HG03025 (cell line): ENCODE measurements around the gene NOVA2.

Experiments used
- ATAC-seq: cut with Tn5 transposase; IDR thresholded peaks from one replicate; pipeline ENCODE4 v1.9.1; 2021; ENCODE audit warnings: mild to moderate bottlenecking, moderate library complexity; ENCODE audit not compliant: unreplicated experiment, low FRiP score

Gene NOVA2

DNA sequence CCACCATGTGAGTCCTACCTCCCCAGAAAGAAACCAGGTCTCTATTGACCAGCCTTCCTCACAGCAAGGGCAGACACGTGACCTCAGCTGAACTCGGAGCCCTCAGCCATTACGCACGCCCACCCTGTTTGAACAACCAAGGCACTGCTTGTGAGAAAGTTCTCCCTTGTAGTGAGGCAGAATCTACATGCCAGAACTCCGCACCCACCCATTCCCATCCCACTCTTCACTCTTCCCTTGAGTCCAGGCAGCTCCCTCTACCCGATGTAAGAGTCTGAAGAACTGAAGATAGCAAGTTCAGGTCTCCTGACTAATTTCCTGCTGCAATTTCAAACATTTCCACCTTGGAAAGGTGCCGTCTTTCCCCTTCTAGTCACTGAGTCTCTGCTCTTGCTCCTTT lies 6.4 kb downstream of the NOVA2 start:
- ATAC-seq = no peak

DNA sequence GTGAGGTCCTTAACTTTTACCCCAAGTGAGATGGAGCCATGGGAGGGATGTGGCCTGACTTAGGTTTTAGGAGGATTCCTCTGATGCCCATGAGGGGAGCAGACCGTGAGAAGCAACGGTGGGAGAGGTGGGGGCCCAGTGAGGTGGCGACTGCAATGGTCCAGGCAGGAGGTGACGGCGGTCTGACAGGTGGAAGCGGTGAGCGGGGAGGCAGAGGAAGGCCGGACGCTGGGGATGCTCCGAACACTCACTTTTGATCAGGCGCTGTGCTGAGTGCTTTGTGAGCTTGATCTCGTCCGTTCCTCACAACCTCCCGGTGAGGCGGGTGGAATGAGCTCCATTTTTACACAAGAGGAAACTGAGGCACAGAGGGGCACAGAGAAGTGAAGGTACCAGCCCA lies 11.6 kb downstream of the NOVA2 start:
- no peak for ATAC-seq

DNA sequence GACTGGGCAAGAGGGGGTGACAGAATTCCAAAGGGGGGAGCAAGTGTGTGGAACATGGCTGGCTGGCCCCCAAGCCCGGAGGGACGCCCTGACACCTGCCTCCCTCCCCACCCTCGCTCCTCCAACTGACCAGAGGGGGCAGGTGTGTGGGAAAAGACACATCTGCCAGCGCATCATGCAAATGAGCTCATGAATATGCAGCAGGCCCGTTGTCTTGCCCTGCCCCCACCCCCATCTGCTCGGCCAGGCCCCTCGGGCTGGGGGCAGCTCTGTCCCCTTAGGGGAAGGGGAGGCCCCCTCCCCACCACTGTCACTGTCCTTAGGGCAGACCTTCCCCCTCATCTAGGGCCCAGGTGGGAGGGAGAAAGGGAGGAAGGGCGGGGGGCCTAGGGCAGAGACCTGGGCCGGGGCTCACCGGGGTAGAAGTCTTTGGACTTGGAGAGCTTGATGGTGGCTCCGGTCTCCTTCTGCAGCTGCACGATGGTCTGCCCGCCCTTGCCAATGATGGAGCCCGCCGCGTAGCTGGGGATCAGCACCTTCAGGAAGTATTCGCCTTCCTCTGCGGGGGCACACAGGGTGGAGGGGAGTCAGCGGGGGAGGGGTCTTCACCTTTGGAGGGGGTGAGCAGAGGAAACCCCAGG lies 12.9 kb downstream of the NOVA2 start:
- ATAC-seq = no peak

DNA sequence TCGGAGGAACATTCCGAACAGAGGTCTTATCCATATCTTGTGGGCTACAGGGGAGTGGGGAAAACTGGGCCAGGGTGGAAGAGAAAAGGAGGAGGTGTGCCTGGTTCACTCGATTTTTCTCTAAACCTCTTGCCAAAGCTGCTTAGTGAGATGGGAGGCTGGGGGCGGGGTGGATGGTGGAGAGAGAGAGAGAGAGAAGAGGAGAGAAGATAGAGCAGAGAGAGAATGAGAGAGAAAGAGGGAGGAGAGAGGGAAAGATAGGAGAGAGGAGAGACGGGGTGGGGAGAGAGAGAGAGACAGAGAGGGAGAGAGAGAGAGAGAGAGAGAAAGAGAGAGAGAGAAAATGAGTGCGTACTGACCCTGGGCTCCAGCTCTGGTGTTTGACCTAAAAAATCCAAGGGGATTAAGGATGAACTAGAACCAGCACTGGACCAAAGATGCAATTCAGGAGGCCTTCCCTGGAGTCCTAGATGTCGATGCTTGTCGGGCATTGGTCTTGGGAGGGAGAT lies 14.1 kb downstream of the NOVA2 start:
- ATAC-seq = no peak

DNA sequence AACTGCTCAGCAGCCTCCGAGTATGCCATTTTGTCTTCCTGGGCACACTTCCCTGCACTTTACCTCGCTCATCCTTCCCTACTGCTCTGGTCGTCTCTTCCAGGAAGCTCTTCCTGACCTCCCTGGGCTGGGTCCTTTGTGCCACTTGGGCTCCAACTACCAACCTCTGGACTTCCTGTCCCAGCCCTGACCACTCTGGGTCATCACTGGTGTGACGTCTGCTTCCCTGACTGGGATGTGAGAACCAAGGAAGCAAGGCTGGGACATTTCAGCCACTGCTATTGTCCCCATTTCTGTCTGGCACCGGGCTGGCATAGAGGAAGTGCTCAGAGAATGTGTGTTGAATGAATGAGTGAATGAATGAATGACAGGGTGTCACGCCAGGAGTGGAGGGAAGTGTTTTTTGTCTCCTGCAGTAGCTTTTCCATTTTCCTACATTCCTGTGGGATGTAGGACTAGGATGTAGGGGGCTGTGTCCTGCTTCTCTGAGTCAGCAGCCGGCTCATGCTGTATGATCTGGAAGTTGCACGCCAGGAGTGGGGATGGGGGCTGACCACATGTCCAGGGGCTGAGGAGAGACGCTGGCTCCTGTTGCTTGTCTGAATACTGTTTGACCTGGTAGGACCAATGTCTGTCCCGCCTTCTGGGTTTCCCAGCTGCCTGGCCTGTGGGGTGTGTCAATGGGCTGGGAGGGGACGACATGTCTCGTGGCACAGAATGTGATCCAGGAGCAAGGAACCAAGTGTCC lies 14.7 kb downstream of the NOVA2 start:
- ATAC-seq = no peak

DNA sequence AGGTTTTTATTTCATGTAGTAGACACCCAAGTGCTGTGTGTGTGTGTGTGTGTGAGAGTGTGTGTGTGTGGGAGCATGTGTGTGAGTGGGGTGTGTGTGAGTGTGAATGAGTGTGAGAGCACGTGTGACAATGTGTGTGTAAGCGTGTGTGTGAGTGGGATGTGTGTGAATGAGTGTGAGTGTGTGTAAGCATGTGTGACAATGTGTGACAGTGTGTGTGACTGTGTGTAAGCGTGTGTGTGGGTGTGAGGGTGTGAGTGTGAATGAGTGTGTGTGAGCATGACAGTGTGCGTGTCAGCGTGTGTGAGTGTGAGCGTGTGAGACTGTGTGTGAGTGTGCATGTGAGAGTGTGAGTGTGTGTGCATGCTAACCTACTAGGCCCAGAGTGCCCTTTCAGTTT lies 15.3 kb downstream of the NOVA2 start:
- no peak for ATAC-seq

DNA sequence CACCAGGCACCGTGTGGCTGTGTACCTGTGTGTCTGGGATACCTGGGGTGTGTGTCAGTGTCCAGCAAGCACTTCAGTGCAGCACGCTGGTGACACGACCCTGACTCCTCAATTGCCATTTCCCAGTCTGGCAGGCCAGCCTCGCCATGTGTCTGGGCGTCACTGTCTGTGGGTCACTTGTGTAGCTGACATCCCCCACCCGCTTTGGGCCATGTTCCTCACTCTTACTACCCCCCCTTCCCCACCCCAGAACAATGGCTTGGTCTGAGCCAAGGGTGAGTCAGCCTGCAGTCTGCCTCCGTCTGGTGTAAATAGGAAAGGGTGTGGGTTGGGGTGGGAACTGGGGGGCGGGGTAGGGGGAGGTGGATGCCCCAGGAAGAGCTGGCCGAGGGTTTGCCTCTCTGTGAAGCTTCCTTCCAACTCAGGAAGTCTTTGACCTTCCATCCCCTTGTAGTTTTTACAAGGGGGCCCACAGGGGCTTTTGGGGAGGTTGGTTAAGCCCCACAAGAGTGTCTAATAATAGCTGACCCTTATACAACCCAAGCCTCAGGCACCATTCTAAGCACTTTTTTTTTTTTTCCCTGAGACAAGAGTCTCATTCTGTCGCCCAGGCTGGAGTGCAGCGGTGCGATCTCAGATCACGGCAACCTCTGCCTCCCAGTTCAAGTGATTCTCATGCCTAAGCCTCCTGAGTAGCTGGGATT lies 17.6 kb downstream of the NOVA2 start:
- ATAC-seq = no peak

DNA sequence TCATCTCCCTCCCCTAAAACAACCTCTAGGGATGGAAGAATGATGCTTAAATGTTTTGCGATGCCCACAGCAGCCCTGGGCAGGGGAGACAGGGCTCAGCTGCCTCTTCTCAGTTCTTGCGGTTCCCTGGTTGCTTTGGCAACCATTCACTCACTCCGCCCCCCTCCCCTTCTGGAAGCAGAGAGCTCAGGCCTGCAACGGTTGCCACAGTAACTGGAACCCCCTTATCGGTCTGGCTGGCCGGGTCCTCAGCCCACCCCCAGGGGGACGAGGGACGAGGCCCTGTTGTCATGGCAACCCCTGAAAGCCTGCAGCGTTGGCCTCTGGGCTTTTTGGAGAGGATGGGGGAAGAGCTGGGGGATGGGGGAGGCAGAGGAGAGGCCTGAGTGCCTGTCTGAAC lies 19.5 kb downstream of the NOVA2 start:
- no peak for ATAC-seq

DNA sequence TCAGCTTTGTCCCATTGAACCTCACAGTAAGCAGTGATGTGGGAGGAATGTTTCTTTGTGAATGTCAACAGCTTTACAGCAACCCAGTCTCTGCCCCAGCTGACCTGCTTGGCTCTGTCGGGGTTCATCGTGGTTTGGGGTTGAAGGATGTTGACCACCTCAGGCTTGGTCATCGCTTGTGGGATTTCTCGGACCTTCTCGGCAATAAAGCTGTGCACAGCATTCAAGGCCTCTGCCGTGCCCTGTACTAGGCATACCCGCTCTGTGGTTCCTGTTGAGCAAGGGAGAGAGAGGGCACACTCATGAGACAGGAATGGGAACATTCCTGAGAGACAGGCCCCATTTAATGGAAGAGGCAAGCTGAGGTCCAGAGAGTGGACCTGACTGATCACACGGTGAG lies 20.0 kb downstream of the NOVA2 start:
- no peak for ATAC-seq

DNA sequence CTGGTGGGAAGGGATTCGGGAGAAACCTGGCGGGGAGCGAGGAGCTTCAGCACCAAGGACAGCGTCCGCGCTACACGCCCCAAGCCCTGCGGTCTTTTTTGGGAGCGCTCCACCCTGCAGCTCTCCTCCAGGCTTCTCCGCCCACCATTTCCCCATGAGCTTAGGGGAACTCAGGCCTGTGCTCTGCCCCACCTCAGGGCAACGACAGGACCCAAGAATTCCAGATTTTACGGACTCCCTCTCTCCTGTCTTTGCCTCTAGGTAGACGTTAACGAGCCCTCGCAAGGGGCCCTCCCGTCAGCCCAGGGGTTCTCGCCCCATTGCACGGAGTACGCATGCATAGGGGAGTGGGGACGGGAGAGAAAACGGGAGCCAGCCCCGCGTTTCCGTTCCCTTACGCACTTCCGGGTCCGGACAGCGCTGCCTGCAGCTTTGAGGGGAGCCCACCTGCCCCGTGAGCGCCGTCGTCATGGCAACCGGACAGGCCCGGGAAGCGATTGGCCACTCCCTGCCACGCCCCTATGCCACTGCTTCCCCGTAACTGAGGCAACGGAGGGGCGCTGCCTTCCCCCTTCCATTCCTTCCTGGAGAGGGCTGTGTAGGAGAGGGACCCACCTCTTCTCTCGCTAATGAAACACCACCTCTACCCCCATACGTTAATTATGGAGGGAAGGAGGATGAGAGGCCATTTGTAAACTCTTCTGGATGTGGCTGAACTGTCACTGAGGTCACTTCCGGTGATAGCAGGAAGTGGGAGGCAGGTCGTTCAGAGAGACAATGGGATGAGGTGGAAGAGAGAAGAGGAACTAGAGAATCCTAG lies 20.8 kb downstream of the NOVA2 start:
- ATAC-seq = no peak

DNA sequence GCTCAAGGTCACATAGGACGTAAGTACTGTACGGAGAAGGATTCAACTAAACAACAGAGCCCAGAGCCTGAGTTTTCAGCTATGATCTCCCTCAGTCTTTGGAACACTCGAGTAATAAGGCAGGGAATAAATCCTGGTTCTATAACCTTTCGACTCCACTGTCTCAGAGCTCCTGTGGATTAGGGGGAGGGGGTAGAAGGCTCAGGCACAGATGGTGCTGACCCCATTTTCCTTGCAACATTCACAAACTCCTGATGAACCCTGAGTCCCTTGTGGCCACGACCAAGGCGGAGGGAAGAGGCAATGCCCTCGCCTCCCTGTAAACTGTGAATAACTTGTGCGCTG lies 21.4 kb downstream of the NOVA2 start:
- no peak for ATAC-seq

DNA sequence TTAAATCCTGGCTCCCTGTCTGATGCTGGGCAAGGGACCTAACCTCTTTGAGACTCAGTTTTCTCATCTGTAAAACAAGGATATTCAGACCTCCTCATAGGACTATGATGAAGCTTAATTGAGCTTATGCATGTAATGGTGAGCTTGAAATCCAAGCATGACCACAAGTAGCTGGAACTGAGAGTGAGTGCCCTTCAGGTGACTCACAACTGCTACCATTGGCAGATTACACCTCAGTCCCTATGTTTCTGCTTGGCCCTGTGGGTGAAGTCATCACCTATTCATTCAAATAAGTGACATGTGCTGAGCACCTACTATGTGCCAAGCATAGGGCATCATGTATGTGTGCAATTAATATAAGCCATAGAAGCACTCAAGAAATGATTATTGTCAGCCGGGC lies 25.7 kb downstream of the NOVA2 start:
- no peak for ATAC-seq

DNA sequence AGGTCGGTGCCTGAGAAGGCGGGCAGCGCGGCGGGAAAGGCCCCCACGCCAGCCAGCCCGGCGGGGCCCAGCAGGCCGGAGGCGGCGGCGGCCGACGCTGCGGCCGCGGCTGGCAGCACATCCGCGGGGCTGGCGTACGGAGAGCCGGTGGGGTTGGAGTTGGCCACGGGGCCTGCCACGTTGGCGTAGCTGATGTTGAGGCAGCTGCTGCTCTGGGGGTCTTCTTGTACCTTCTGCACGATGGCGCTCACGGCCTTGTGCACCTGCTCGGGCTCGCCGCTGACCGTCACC lies 33.2 kb downstream of the NOVA2 start:
- no peak for ATAC-seq

DNA sequence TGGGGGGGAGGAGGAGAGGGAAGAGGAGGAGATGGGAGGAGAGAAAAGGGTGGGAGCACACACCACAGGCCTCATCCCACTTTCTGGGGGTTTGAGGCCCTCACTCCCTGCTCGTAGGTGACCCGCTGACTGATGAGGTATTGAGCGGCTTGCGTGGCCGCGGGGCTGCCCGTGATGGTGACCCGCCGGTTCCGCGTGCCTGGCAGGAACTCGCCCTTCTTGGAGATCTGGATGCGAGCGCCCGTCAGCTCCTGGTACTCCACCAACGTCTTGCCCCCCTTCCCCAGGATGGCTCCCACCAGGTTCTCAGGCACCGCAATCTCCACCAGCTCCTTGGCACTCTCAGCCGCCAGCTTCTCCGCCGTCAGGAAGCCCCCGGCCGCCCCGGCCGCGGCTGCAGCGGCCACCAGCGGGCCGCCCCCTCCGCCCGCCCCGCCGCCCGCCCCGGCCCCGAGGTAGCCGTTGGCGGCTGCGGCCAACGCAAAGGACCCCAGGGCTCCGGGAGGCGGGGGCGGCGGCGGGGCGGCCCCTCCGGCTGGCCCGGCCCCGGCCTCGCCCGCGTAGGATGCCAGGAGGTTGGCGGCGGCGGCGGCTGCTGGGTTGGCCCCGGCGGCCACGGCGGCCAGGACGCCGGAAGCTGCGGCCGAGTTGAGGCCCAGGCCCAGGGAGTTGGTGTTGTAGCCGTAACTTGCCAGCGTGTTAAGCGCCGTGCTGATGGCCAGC lies 33.7 kb downstream of the NOVA2 start:
- ATAC-seq = no peak

DNA sequence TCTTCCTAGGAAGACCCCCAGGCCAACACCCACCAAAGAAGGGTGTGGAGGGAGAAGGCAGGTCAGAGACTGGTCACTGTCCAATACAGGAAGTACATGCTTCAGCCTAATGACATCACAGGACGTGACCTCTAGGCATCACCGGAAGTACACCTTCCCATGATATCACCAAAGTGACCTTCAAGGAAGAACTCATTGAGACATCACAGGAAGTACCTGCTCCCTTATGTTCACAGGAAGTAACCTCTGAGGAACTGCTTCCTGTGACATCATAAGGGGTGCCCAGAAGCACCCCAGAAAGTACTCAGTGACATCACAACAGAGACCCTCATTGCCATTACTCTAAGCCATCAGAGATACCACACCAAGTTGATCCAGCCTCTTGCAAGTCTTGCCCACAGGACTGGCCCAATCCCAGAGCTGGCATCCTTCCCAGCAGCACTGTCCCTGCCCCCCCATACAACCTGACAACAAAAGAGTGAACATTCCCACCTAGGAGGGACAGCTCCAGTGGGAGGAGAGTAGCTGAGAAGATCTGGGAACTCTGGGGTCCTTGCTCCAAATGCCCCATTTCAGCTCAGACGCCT lies 34.8 kb downstream of the NOVA2 start:
- ATAC-seq = no peak

DNA sequence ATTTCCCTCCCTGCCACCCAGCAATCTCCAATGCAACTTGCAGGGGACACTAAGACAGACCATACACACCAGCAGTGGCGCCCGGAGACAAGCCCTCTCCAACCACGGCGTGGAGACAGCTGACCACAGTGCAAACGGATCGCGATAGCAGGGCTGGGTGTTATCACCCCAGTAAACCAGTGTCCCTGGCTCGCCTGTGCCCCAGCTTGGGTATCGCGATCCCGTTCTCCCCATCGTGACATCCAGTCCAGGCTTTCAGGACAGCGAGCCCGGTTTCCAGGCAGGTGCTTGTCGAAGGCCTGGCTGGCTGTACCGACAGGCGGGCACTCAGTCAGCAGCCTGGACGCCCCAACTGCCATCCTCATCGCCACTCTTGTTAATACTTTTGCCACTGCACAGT lies 38.4 kb downstream of the NOVA2 start:
- ATAC-seq = no peak

DNA sequence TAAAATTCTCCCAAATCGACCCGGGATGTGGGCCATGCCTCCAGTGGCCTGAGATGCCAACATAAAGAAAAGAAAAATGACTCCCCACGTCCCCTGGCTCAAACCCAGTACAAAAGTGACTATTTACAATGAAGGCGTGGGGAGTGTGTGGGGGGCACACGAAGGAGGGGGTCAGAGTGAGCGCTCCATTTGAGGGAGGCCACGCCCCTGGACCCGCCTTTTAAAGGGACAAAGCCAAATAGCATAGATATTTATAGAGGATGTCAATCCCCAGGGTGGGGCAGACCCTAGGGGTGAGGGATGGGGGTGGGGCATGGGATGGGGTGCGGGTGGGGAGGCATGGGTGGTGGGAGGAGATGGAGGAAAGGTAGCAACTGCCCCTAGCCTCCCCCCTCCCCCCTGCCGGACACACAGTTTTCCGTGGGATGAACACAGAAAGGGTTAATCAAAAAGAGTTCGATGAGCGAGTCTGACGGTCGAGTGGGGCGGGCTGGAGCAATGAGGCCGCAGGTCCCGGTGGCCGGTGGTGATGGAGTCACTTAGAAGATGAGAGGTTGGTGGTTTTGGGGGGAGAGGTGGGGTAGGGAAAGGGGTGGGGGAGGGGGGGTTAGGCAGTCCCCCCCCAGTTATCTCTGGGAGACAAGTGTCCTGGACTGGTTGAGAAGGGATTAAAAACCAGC lies 39.0 kb downstream of the NOVA2 start:
- no peak for ATAC-seq

DNA sequence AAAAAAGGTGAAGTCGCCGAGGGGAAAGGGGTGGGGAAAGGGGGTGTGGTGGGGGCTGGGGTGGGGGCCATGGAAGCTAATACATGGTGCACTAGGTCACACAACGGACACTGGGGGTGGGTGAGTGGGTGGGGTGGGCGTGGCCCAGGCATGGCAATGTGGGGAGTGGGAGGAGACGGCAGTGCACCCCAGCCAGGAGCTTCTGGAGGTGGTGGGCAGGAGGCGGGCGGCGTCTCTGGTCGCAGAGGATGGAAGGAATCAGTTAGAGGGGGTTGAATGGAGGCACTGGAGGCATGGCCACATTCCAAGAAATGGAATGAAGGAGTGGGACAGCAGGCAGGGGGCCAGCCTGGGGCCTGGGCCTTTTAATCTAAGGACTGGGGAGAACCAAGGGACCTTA lies 39.9 kb downstream of the NOVA2 start:
- ATAC-seq = no peak

DNA sequence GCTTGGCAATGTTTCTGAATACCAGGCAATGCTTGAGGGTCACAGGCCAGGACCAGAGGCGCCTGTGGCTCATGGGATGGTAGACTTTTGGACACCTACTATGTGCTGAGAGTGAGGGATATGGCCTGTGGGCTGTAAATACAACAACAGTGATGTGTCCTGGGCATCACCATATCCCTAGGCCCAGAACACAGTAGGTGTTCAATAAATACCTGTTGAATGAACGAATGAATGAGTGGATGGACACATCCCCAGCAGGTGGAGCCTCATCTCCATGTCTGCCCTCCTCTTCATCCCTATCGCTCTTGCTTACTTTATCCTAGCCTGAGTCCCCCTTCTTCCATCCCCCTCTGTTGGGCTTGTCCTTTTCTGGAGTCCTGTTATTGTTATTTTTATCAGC lies 42.6 kb downstream of the NOVA2 start:
- ATAC-seq = no peak

DNA sequence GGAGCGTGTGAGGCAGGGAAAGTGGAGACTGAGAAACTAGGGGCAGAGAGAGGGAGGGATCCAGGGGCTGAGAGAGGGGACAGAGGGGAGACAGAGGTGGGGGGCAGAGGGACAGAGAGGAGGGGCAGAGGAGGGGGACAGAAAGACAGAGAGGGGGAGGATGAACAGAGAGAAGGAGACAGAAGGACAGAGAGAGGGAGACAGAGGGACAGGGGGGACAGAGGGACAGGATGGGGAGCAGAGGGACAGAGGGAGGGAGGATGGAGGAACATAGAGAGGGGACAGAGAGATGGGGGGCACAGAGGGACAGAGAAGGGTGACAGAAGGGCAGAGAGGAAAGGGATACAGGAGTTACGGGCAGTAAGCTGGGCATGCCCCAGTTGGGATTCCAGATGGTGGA lies 44.4 kb downstream of the NOVA2 start:
- no peak for ATAC-seq
